Measurements from ENCODE around the gene MPZL1.

Gene MPZL1

GRCh38 chr1:167789501-167789900 lies 67.7 kb downstream of the MPZL1 start:
- no peak for DNase-seq (ENCODE audit: low spot score)
- in situ Hi-C loops (cut with MboI; ENCODE audit: low pct_unique_long_range_greater_than_20kb, low sequenced_read_pairs, unreplicated experiment) = loop anchor here (10.0 kb wide), 1 partner anchor 65 kb away; the partner anchor contains the start of gene MPZL1
- TF ChIP-seq CTCF (IDR thresholded peaks at IDR 0.05; ENCODE audit: extremely low read depth, insufficient read depth, missing control alignments) = no peak

GRCh38 chr1:167790117-167790516 lies 68.3 kb downstream of the MPZL1 start:
- TF ChIP-seq CTCF (IDR thresholded peaks at IDR 0.05; ENCODE audit: extremely low read depth, insufficient read depth, missing control alignments) = no peak
- DNase-seq (ENCODE audit: low spot score) = no peak
- in situ Hi-C loops (cut with MboI; ENCODE audit: low pct_unique_long_range_greater_than_20kb, low sequenced_read_pairs, unreplicated experiment) = no loop called here

- TF ChIP-seq CTCF (IDR thresholded peaks at IDR 0.05; ENCODE audit: extremely low read depth, insufficient read depth, missing control alignments) = no peak
- in situ Hi-C loops (cut with MboI; ENCODE audit: low pct_unique_long_range_greater_than_20kb, low sequenced_read_pairs, unreplicated experiment) = no loop called here
- no peak for DNase-seq (ENCODE audit: low spot score)
Observed at GRCh38 chr1:167791281-167792187, 69.8 kb downstream of the MPZL1 start.

GRCh38 chr1:167792188-167792565 lies 70.4 kb downstream of the MPZL1 start:
- DNase-seq (ENCODE audit: low spot score) = no peak
- TF ChIP-seq CTCF (IDR thresholded peaks at IDR 0.05; ENCODE audit: extremely low read depth, insufficient read depth, missing control alignments) = no peak
- in situ Hi-C loops (cut with MboI; ENCODE audit: low pct_unique_long_range_greater_than_20kb, low sequenced_read_pairs, unreplicated experiment) = no loop called here

- in situ Hi-C loops (cut with MboI; ENCODE audit: low pct_unique_long_range_greater_than_20kb, low sequenced_read_pairs, unreplicated experiment) = no loop called here
- TF ChIP-seq CTCF (IDR thresholded peaks at IDR 0.05; ENCODE audit: extremely low read depth, insufficient read depth, missing control alignments) = no peak
- no peak for DNase-seq (ENCODE audit: low spot score)
Observed at GRCh38 chr1:167794043-167794442, 72.3 kb downstream of the MPZL1 start.

GRCh38 chr1:167795810-167796740 lies 74.3 kb downstream of the MPZL1 start:
- no peak for TF ChIP-seq CTCF (IDR thresholded peaks at IDR 0.05; ENCODE audit: extremely low read depth, insufficient read depth, missing control alignments)
- no peak for DNase-seq (ENCODE audit: low spot score)
- in situ Hi-C loops (cut with MboI; ENCODE audit: low pct_unique_long_range_greater_than_20kb, low sequenced_read_pairs, unreplicated experiment) = no loop called here
